KMS-11 (cell line): Measurements from ENCODE around the gene CAMP.

Experiments used
- H2AFZ ChIP-seq: fragments of 200-600 bp; sonication (generic); 2 replicates; pipeline ENCODE4 v1.6.1; 2016; ENCODE audit warnings: antibody characterized with exemption, mixed run types, low read depth
- H3K27ac ChIP-seq: fragments of 200-600 bp; sonication (generic); 2 replicates; pipeline ENCODE4 v1.6.1; 2016; ENCODE audit warnings: mild to moderate bottlenecking, mixed run types
- H3K27me3 ChIP-seq: fragments of 200-600 bp; sonication (generic); 2 replicates; pipeline ENCODE4 v1.6.1; 2017; ENCODE audit warnings: mild to moderate bottlenecking, low read depth, mixed run types, moderate library complexity; ENCODE audit not compliant: insufficient read depth
- H3K36me3 ChIP-seq: fragments of 200-600 bp; sonication (generic); 2 replicates; pipeline ENCODE4 v1.6.1; 2017; ENCODE audit warnings: mild to moderate bottlenecking, mixed run types; ENCODE audit not compliant: insufficient read depth
- H3K4me1 ChIP-seq: fragments of 200-600 bp; sonication (generic); 2 replicates; pipeline ENCODE4 v1.6.1; 2016; ENCODE audit warnings: mild to moderate bottlenecking, low read depth, mixed run types; ENCODE audit not compliant: poor library complexity, severe bottlenecking
- H3K4me2 ChIP-seq: fragments of 200-600 bp; sonication (generic); 2 replicates; pipeline ENCODE4 v1.7.0; 2016; ENCODE audit warnings: mild to moderate bottlenecking, mixed run types
- H3K4me3 ChIP-seq: fragments of 200-600 bp; sonication (generic); IDR thresholded peaks from 2 replicates; pipeline ENCODE4 v1.6.1; 2017; ENCODE audit warnings: low read depth, low read length, mixed read lengths; ENCODE audit not compliant: insufficient read depth
- H3K79me2 ChIP-seq: fragments of 200-600 bp; sonication (generic); 2 replicates; pipeline ENCODE4 v1.6.1; 2016; ENCODE audit warnings: low read depth, mixed run types; ENCODE audit not compliant: insufficient read depth
- H3K9ac ChIP-seq: fragments of 200-600 bp; sonication (generic); 2 replicates; pipeline ENCODE4 v1.6.1; 2016; ENCODE audit warnings: mild to moderate bottlenecking, mixed run types
- H4K20me1 ChIP-seq: fragments of 200-600 bp; sonication (generic); 2 replicates; pipeline ENCODE4 v1.6.1; 2016; ENCODE audit warnings: mild to moderate bottlenecking, mixed run types; ENCODE audit not compliant: insufficient read depth
- TF ChIP-seq, protein P1 (sequence below): fragments of 200-600 bp; sonication (generic); conservative IDR thresholded peaks from 2 replicates; pipeline ENCODE4 v1.6.1; 2017; ENCODE audit warnings: low read depth, mild to moderate bottlenecking, antibody characterized with exemption, low read length, moderate library complexity, mixed read lengths

CAMP gene

DNA sequence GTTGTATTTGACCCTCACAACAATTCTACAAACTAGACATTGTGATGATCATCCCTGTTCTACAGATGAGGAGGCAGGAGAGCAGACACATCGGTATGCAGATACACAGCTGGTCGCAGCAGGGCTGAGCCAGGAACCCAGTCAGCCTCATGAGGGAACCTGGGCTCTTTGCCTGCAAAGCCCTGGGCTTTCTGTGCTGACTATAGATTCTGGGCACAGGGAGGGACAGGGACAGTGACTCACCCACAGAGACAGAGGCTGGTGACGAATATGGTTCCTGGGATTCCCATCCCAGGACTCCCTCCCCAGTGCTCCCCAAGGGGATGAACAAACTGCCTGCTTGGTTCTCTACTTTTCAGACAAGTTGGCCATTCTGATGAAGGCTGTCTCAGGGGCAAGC is 3.8 kb upstream of the CAMP start:
- H3K4me3 ChIP-seq = no peak overlapping the region
- H3K4me2 ChIP-seq = no peak overlapping the region
- no peak overlapping the region for H3K9ac ChIP-seq
- H3K27me3 ChIP-seq = no peaks in the 10 kb centered on the region
- no peak overlapping the region for H3K27ac ChIP-seq
- H2AFZ ChIP-seq = no peak overlapping the region
- no peaks in the 10 kb centered on the region for H3K36me3 ChIP-seq
- H3K79me2 ChIP-seq = no peaks in the 10 kb centered on the region
- H3K4me1 ChIP-seq = no peaks in the 10 kb centered on the region
- TF ChIP-seq, protein P1, sequence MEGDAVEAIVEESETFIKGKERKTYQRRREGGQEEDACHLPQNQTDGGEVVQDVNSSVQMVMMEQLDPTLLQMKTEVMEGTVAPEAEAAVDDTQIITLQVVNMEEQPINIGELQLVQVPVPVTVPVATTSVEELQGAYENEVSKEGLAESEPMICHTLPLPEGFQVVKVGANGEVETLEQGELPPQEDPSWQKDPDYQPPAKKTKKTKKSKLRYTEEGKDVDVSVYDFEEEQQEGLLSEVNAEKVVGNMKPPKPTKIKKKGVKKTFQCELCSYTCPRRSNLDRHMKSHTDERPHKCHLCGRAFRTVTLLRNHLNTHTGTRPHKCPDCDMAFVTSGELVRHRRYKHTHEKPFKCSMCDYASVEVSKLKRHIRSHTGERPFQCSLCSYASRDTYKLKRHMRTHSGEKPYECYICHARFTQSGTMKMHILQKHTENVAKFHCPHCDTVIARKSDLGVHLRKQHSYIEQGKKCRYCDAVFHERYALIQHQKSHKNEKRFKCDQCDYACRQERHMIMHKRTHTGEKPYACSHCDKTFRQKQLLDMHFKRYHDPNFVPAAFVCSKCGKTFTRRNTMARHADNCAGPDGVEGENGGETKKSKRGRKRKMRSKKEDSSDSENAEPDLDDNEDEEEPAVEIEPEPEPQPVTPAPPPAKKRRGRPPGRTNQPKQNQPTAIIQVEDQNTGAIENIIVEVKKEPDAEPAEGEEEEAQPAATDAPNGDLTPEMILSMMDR = no peak
- no peaks in the 10 kb centered on the region for H4K20me1 ChIP-seq

DNA sequence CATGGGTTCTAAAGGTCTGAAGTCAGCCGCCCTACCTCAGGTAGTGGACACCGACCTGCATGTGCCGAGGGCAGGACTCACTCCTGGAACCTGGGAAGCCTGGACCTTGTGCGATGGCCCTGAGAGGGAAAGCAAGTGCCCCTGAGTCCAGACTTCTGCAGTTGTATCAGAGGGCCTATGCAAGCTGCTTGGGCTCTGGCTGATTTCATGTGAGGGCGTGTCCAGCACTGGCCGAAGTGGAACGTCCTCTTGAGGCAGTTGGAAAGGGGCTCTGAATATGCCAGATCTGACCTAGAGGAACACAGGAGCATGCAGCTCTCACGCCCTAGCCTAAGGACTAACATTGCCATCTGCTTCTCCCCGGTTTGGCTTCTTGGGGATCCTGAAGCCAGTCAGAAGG is 2.5 kb upstream of the CAMP start:
- H3K9ac ChIP-seq = no peak overlapping the region

DNA sequence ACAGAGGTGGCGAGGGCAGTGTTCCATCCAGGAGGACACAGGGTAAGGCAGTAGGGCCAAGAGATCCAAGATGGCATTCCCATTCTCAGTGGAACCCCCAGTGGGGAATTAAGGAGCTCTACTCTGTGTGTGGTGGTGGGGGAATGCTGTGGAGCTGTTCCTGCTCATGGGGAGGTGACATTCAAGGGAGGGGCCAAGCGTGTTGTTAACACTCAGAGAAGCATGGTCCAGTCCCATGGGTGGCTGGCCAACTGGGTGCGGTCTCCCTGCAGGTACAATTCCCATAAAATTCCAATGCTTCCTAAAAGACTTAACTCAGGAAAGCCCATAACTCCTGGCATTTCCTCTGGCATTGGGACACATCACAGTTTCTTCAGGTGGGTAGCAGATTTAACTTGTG is 2.3 kb downstream of the CAMP start:
- H3K9ac ChIP-seq = no peak overlapping the region
- no peak overlapping the region for H2AFZ ChIP-seq
- no peaks in the 10 kb centered on the region for H3K4me1 ChIP-seq
- no peaks in the 10 kb centered on the region for H3K79me2 ChIP-seq
- H3K4me3 ChIP-seq = no peak overlapping the region
- no peaks in the 10 kb centered on the region for H4K20me1 ChIP-seq
- TF ChIP-seq, protein P1 = no peak
- H3K4me2 ChIP-seq = no peak overlapping the region
- no peaks in the 10 kb centered on the region for H3K36me3 ChIP-seq
- no peak overlapping the region for H3K27ac ChIP-seq
- H3K27me3 ChIP-seq = no peaks in the 10 kb centered on the region

More for the DNA sequence above, 2.5 kb upstream of the CAMP start:
- no peak overlapping the region for H2AFZ ChIP-seq
- no peaks in the 10 kb centered on the region for H3K27me3 ChIP-seq
- H3K4me1 ChIP-seq = no peaks in the 10 kb centered on the region
- H3K27ac ChIP-seq = no peak overlapping the region
- no peaks in the 10 kb centered on the region for H3K36me3 ChIP-seq
- no peak overlapping the region for H3K4me2 ChIP-seq
- TF ChIP-seq, protein P1 = no peak
- no peak overlapping the region for H3K4me3 ChIP-seq
- H3K79me2 ChIP-seq = no peaks in the 10 kb centered on the region
- no peaks in the 10 kb centered on the region for H4K20me1 ChIP-seq

DNA sequence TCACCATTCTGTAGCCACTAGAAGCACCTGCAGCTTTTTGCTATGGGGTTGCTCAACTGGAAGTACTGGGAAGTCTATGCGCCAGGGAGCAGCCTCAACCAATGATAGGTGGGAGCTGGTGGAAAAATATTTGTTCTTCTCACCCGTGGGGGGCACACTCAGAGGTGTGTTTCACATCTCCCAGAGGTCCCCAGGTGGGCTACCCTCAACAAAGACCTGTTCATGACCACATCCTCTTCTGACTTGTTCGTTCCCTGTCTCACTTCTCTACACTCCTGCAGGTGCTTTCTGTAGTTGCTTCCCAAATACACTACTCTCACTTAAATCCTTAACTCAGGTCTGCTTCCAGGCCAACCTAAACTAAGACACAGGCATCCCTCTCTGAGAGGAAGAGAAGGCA is 3.6 kb downstream of the CAMP start:
- no peak overlapping the region for H3K4me2 ChIP-seq

More for the DNA sequence above, 3.6 kb downstream of the CAMP start:
- TF ChIP-seq, protein P1 = no peak
- no peak overlapping the region for H3K4me3 ChIP-seq
- no peak overlapping the region for H2AFZ ChIP-seq
- H3K9ac ChIP-seq = no peak overlapping the region
- H3K27ac ChIP-seq = no peak overlapping the region
- H4K20me1 ChIP-seq = no peaks in the 10 kb centered on the region
- no peaks in the 10 kb centered on the region for H3K27me3 ChIP-seq
- H3K4me1 ChIP-seq = no peaks in the 10 kb centered on the region
- H3K79me2 ChIP-seq = no peaks in the 10 kb centered on the region
- no peaks in the 10 kb centered on the region for H3K36me3 ChIP-seq
